T-helper 17 cell (primary cell): ENCODE results near the gene GSN. TPM values are rescaled to one million over a fixed set of nuclear protein-coding genes. Genes with fewer than 3 reads are reported as not detected.
A peak's percentile ranks its signal among the peaks of the same experiment; 100 is the strongest.

Source experiments
- ATAC-seq: fragments of 150-1000 bp; cut with Tn5 transposase; 2 replicates; pipeline ENCODE4 v1.10.0; 2021; ENCODE audit warnings: mild to moderate bottlenecking, moderate library complexity
- DNase-seq, 3 donors: peaks; one replicate each; pipeline versions ENCODE4 v3.0.0 to v3.0.0-alpha.2; 2020 to 2021
- H3K9me3 ChIP-seq: one replicate; pipeline ENCODE4 v1.7.0; 2013; ENCODE audit warnings: low read length, mild to moderate bottlenecking; ENCODE audit not compliant: control insufficient read depth, poor library complexity, severe bottlenecking
- H3K27ac Mint-ChIP-seq: one replicate; pipeline ENCODE4 v1.8.0; 2022; ENCODE audit warnings: mild to moderate bottlenecking, moderate library complexity, mixed read lengths
- H3K27me3 Mint-ChIP-seq: one replicate; pipeline ENCODE4 v1.8.0; 2022; ENCODE audit warnings: mixed read lengths
- H3K36me3 Mint-ChIP-seq: one replicate; pipeline ENCODE4 v1.8.0; 2022; ENCODE audit warnings: low read depth, mixed read lengths
- H3K4me1 Mint-ChIP-seq: one replicate; pipeline ENCODE4 v1.8.0; 2022; ENCODE audit warnings: mild to moderate bottlenecking, mixed read lengths
- H3K4me3 Mint-ChIP-seq: one replicate; pipeline ENCODE4 v1.8.0; 2022; ENCODE audit warnings: mild to moderate bottlenecking, moderate library complexity, mixed read lengths
- total RNA-seq, 4 donors: library from RNA in 2 of 4; stranded (reverse) in 2 of 4; gene quantifications; one replicate each; pipeline ENCODE4 v1.2.3 and lab custom pipeline; 2022 to 2026

Gene GSN
- total RNA-seq, 2 donors from 2014 or later, result 5.4 to 29.6 TPM

GRCh38 chr9:121281614-121282276 is 13.8 kb downstream of the GSN start:
- no peak overlapping the region for H3K27ac Mint-ChIP-seq
- peak overlapping the region; percentile 33 for H3K4me3 Mint-ChIP-seq
- DNase-seq (no peak), ATAC-seq (no peak)
- peaks cover 10% of the 10 kb centered on the region for H3K36me3 Mint-ChIP-seq
- peaks cover 4% of the 10 kb centered on the region for H3K27me3 Mint-ChIP-seq
- H3K4me1 Mint-ChIP-seq, result peaks cover 12% of the 10 kb centered on the region
- no peaks in the 10 kb centered on the region for H3K9me3 ChIP-seq

GRCh38 chr9:121282277-121283079 is 14.5 kb downstream of the GSN start:
- Mint-ChIP-seq H3K27me3 (peaks cover 4% of the 10 kb centered on the region), H3K4me3 (no peak overlapping the region), H3K27ac (no peak overlapping the region), H3K4me1 (peaks cover 12% of the 10 kb centered on the region), H3K36me3 (peaks cover 10% of the 10 kb centered on the region)
- DNase-seq, result no peak
- no peak for ATAC-seq
- no peaks in the 10 kb centered on the region for H3K9me3 ChIP-seq

DNA sequence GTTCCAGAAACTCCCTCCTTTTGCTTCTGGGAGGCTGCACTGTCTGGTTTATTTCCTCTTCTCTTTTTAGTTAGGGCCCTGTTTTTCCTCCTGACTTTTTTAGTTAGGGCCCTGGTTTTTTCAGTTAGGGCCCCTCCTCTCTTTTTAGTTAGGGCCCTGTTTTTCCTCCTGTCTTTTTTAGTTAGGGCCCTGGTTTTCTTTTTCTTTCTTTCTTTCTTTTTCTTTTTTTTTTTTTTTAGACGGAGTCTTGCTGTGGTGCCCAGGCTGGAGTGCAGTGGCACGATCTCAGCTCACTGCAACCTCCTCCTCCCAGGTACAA is 15.1 kb downstream of the GSN start:
- H3K27ac Mint-ChIP-seq, result no peak overlapping the region
- peaks cover 4% of the 10 kb centered on the region for H3K27me3 Mint-ChIP-seq
- peaks cover 10% of the 10 kb centered on the region for H3K36me3 Mint-ChIP-seq
- H3K4me1 Mint-ChIP-seq, result peaks cover 12% of the 10 kb centered on the region
- DNase-seq (no peak), ATAC-seq (no peak)
- H3K4me3 Mint-ChIP-seq, result no peak overlapping the region
- no peaks in the 10 kb centered on the region for H3K9me3 ChIP-seq

DNA sequence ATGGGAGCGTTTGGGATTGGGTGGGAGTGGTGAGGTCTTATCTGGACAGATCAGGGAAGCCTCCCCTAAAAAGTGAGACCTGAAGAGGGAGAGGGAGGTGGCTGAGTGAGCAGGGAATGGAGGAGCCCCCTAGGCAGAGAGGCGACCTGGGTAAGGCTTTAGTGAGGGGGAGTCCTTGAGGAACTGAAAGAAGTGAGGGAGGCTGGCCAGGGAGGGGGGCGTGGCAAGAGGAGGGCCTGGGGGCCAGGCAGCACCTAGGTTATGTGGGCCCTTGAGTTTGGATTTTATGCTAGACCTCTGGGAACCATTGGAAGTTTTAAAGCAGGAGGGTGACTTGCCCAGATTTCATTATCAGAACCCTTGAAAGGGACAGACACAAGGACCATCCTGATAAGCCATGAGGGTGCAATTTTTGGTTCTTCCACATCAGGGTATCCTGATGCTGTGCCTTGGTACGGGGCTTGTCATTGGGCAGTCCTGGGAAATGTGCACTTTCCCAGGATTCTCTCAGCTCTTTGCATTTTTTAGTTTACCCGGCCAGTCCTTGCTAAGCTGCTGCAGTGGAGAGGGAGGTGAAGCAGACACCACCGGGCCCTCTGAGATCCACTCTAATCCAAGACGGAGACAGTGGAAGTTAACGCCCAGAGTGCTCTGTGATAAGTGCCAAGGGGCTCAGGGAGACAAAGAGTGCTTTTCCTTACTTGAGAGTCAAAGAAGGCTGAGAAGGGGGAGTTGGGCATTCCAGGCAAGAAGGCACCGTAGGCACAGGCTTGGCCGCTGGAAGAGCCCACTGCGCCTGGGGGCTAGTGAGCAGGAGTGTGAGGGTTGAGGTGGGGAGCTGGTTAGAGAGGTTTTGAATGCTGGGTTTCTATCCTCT is 16.1 kb downstream of the GSN start:
- Mint-ChIP-seq H3K4me3 (peak overlapping the region; percentile 31), H3K27me3 (peaks cover under 1% of the 10 kb centered on the region), H3K36me3 (peaks cover 6% of the 10 kb centered on the region), H3K27ac (no peak overlapping the region), H3K4me1 (peaks cover 7% of the 10 kb centered on the region)
- DNase-seq, result no peak
- ATAC-seq, result no peak
- no peaks in the 10 kb centered on the region for H3K9me3 ChIP-seq

GRCh38 chr9:121284733-121285451 is 16.9 kb downstream of the GSN start:
- DNase-seq (no peak), ATAC-seq (no peak)
- no peaks in the 10 kb centered on the region for H3K9me3 ChIP-seq
- Mint-ChIP-seq H3K4me3 (no peak overlapping the region), H3K27ac (no peak overlapping the region), H3K27me3 (no peaks in the 10 kb centered on the region), H3K4me1 (peaks cover 5% of the 10 kb centered on the region), H3K36me3 (peaks cover 5% of the 10 kb centered on the region)

DNA sequence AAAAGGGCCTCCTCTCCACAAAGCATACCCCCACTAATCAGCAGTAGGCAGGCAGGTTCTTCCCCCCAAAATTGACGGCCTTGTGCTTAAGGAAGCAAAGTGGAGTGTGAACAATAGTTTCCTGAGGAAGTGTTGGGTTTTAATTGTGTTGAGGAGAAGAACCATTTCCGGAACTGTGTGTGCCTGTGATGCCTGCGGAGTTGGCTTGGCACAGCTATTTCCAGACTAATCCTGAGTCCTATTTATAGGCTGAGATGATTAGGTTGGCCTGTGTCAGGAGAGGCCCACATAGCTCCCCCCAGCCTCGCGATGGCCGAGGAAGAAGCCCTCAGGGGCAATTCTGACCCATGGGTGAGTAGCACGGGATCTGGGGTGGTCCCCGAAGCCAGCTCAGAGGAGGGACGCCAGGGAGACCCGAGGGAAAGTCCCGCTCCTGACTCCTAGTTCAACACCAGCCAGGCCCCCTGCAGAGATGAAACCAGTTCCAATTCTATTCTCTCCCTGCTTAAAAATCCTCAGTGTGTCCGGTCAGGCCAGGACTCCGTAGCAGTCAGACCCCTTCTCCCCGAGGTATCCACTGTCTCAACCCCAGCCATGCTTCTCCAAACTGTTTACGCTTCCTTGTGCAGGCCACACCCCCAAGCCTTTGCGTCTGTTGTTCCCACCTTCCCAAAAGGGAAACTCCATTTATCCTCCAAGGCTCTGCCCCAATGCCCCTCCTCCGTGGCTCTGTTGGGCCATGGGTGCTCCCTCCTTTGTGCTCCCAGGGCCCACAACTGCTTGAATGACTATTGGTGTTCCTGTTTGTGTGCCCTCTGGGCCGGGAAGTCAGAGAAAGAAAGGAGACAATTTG is 18.1 kb downstream of the GSN start:
- DNase-seq, result no peak
- Mint-ChIP-seq H3K4me1 (peaks cover 2% of the 10 kb centered on the region), H3K4me3 (no peak overlapping the region), H3K27ac (no peak overlapping the region), H3K27me3 (no peaks in the 10 kb centered on the region), H3K36me3 (peaks cover 5% of the 10 kb centered on the region)
- no peak for ATAC-seq
- H3K9me3 ChIP-seq, result no peaks in the 10 kb centered on the region

- H3K4me1 Mint-ChIP-seq, result peaks cover 2% of the 10 kb centered on the region
- H3K36me3 Mint-ChIP-seq, result peaks cover 5% of the 10 kb centered on the region
- DNase-seq (no peak), ATAC-seq (no peak)
- no peak overlapping the region for H3K27ac Mint-ChIP-seq
- H3K4me3 Mint-ChIP-seq, result no peak overlapping the region
- no peaks in the 10 kb centered on the region for H3K9me3 ChIP-seq
- H3K27me3 Mint-ChIP-seq, result no peaks in the 10 kb centered on the region
Measured at GRCh38 chr9:121286688-121286972, 18.7 kb downstream of the GSN start.

DNA sequence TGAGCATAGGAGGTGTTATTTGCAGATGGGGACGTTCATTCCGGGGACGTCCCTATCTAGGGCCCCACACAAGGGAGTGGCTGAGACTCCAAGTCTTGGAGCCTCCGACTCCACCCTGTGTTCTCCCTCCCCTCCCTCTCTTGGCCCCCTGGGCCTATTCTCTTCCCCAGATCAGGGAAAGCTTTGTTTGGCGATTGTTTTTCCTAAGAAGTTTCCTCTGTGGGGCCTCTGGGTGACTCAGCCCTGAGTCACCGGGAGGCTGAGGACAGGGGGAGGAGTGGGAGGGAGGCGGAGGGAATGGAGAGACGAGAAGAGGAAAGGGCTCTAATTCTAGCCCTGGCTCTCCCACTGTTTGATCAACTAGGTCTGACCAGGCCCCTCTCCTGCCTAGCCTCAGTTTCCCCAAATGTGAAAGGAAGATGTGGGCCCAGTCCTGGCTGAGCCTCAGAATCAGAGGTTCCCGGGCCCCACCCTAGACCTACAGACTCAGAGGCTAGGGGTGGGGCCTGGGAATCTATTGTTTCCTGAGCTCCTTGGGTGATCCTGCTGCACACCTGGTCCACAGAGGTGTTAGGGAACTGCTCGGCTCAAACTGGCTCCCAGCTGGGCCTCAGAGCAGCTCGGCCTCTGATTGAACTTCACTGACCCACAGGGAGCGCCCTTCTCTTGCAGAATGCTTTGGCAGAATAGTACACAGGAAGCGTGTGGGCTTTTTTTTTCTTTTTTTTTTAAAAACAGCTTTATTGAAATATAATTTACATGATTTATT is 19.2 kb downstream of the GSN start:
- no peaks in the 10 kb centered on the region for H3K27me3 Mint-ChIP-seq
- ATAC-seq, result no peak
- H3K36me3 Mint-ChIP-seq, result peaks cover 3% of the 10 kb centered on the region
- no peaks in the 10 kb centered on the region for H3K9me3 ChIP-seq
- H3K4me1 Mint-ChIP-seq, result peaks cover 2% of the 10 kb centered on the region
- no peak overlapping the region for H3K27ac Mint-ChIP-seq
- no peak for DNase-seq
- H3K4me3 Mint-ChIP-seq, result no peak overlapping the region

GRCh38 chr9:121288673-121289025 is 20.7 kb downstream of the GSN start:
- ATAC-seq (no peak), DNase-seq (no peak)
- no peak overlapping the region for H3K27ac Mint-ChIP-seq
- no peaks in the 10 kb centered on the region for H3K9me3 ChIP-seq
- no peaks in the 10 kb centered on the region for H3K27me3 Mint-ChIP-seq
- peaks cover 2% of the 10 kb centered on the region for H3K4me1 Mint-ChIP-seq
- peaks cover 3% of the 10 kb centered on the region for H3K36me3 Mint-ChIP-seq
- H3K4me3 Mint-ChIP-seq, result no peak overlapping the region

GRCh38 chr9:121289026-121289771 is 21.2 kb downstream of the GSN start:
- no peaks in the 10 kb centered on the region for H3K27me3 Mint-ChIP-seq
- H3K27ac Mint-ChIP-seq, result no peak overlapping the region
- H3K36me3 Mint-ChIP-seq, result peaks cover 3% of the 10 kb centered on the region

DNA sequence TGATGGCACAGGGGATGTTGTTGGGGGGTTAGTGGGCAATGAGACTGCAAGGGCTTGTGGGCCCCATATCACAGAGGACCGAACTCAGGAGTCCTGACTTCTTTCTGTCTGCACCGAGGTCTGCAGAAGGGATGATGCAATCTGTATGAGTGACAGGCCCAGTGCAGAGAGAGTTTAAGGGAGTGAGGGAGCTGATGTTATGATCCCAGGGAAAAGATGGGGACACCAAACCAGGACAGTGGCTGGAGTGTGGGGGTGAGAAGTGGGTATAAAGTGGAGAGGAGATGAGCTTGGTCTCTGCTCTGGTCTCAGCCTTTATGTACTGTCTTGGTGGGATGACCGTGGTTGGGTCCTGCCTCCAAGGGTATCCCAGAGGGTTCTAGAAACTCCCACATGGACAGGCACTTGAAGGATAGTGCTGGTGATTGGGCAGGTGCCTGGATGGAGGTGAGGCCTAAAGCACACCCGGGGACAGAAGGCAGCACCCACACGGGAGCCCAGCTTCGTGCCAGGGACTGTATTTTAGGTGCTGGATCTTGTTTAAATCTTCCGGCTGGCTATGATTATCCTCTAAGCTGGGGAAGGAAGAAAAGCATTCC is 21.9 kb downstream of the GSN start:
- Mint-ChIP-seq H3K4me1 (peaks cover 2% of the 10 kb centered on the region), H3K27me3 (peaks cover under 1% of the 10 kb centered on the region), H3K36me3 (peaks cover 3% of the 10 kb centered on the region), H3K4me3 (no peak overlapping the region), H3K27ac (no peak overlapping the region)
- no peak for DNase-seq
- no peak for ATAC-seq
- H3K9me3 ChIP-seq, result no peaks in the 10 kb centered on the region

More at GRCh38 chr9:121289026-121289771, 21.2 kb downstream of the GSN start:
- no peak for ATAC-seq
- H3K9me3 ChIP-seq, result no peaks in the 10 kb centered on the region
- peaks cover 2% of the 10 kb centered on the region for H3K4me1 Mint-ChIP-seq
- DNase-seq, result no peak
- no peak overlapping the region for H3K4me3 Mint-ChIP-seq
